Fibroblast of the conjunctiva (primary cell): ENCODE measurements around the gene TNNI2.

Experiments
- DNase-seq: peaks from one replicate; pipeline ENCODE4 v3.0.0-alpha.2; 2010; ENCODE audit warnings: low read depth

Gene TNNI2

GRCh38 chr11:1834779-1835670, 3.8 kb upstream of the TNNI2 start, which contains the start of gene SYT8:
Gene SYT8 (plus strand): TSS chr11:1834990. CDS start chr11:1835106, 116 bp downstream.
- no peak for DNase-seq

- DNase-seq = no peak
Observed at GRCh38 chr11:1835671-1836010, 3.1 kb upstream of the TNNI2 start.

- DNase-seq = no peak
Observed at GRCh38 chr11:1836011-1836945, 2.5 kb upstream of the TNNI2 start.

GRCh38 chr11:1837171-1838076, 1.4 kb upstream of the TNNI2 start:
- DNase-seq = peak; percentile 66

- no peak for DNase-seq
Observed at GRCh38 chr11:1838077-1838425, 730 bp upstream of the TNNI2 start.

- no peak for DNase-seq
Observed at GRCh38 chr11:1839204-1839923, 583 bp downstream of the TNNI2 start.

GRCh38 chr11:1839924-1840779, 1.4 kb downstream of the TNNI2 start:
- DNase-seq = no peak

GRCh38 chr11:1840780-1841480, 2.1 kb downstream of the TNNI2 start:
- DNase-seq = no peak

GRCh38 chr11:1841511-1842148, 2.8 kb downstream of the TNNI2 start:
- DNase-seq = no peak

GRCh38 chr11:1842149-1843097, 3.6 kb downstream of the TNNI2 start:
- DNase-seq = no peak

- DNase-seq = no peak
Observed at GRCh38 chr11:1843098-1843473, 4.3 kb downstream of the TNNI2 start.

- no peak for DNase-seq
Observed at GRCh38 chr11:1843796-1844195, 5.0 kb downstream of the TNNI2 start.

GRCh38 chr11:1844221-1845094, 5.7 kb downstream of the TNNI2 start:
- no peak for DNase-seq

- no peak for DNase-seq
Observed at GRCh38 chr11:1845095-1845429, 6.3 kb downstream of the TNNI2 start.

- no peak for DNase-seq
Observed at GRCh38 chr11:1845561-1846452, 7.0 kb downstream of the TNNI2 start.

- no peak for DNase-seq
Observed at GRCh38 chr11:1846453-1846932, 7.7 kb downstream of the TNNI2 start.
